Glomerular visceral epithelial cell (primary cell): Measurements from ENCODE around the gene ETAA1.

Source experiments
- DNase-seq: peaks from one replicate; pipeline ENCODE4 v3.0.0-alpha.2; 2016; ENCODE audit errors: extremely low spot score

Gene ETAA1

GRCh38 chr2:67437114-67437513, 40.0 kb downstream of the ETAA1 start:
- DNase-seq: no peak

GRCh38 chr2:67438337-67438736, 41.2 kb downstream of the ETAA1 start:
- no peak for DNase-seq

GRCh38 chr2:67445652-67446268, 48.6 kb downstream of the ETAA1 start:
- no peak for DNase-seq

GRCh38 chr2:67446491-67446911, 49.4 kb downstream of the ETAA1 start:
- DNase-seq: no peak

- no peak for DNase-seq
Measured at GRCh38 chr2:67448648-67449047, 51.5 kb downstream of the ETAA1 start.

GRCh38 chr2:67451086-67451832, 54.1 kb downstream of the ETAA1 start:
- DNase-seq: peak; percentile 37

- DNase-seq: no peak
Measured at GRCh38 chr2:67453310-67453709, 56.2 kb downstream of the ETAA1 start.

GRCh38 chr2:67455219-67456142, 58.3 kb downstream of the ETAA1 start:
- DNase-seq: no peak

GRCh38 chr2:67456428-67456827, 59.3 kb downstream of the ETAA1 start:
- no peak for DNase-seq

GRCh38 chr2:67457699-67458098, 60.6 kb downstream of the ETAA1 start:
- DNase-seq: no peak

- no peak for DNase-seq
Measured at GRCh38 chr2:67459761-67460160, 62.6 kb downstream of the ETAA1 start.
